ENCODE results near the gene ZSCAN9.

The ZSCAN9 gene

GRCh38 chr6:28220257-28221133, 4.6 kb upstream of the ZSCAN9 start:
- peaks cover 8 to 12% of the 10 kb centered on the region in 2 donors for H3K4me1 ChIP-seq (ENCODE audit: control insufficient read depth in 1 of 2, insufficient read depth in 2 of 2, low read length in 2 of 2)
- H3K9me3 ChIP-seq (ENCODE audit: control insufficient read depth in 1 of 2, low read length in 2 of 2), result no peaks in the 10 kb centered on the region
- no peak overlapping the region for H3K9ac ChIP-seq (ENCODE audit: low read depth in 1 of 2, low read length in 2 of 2)
- no peak overlapping the region for H3K4me3 ChIP-seq (ENCODE audit: low read depth in 1 of 2, low read length in 2 of 2)
- no peaks in the 10 kb centered on the region for H3K36me3 ChIP-seq (ENCODE audit: control insufficient read depth in 1 of 2, insufficient read depth in 2 of 2, low read length in 2 of 2)
- no peak overlapping the region for H3K27ac ChIP-seq (ENCODE audit: low read depth, low read length)
- peaks cover 9 to 19% of the 10 kb centered on the region in 2 donors for H3K27me3 ChIP-seq (ENCODE audit: control insufficient read depth in 1 of 2, insufficient read depth in 2 of 2, low read length in 2 of 2)

- H3K36me3 ChIP-seq (ENCODE audit: control insufficient read depth in 1 of 2, insufficient read depth in 2 of 2, low read length in 2 of 2), result peaks cover 12 to 24% of the 10 kb centered on the region in 2 donors
- no peaks in the 10 kb centered on the region for H3K9me3 ChIP-seq (ENCODE audit: control insufficient read depth in 1 of 2, low read length in 2 of 2)
- no peak overlapping the region for H3K27ac ChIP-seq (ENCODE audit: low read depth, low read length)
- peak overlapping the region; percentile 85 to 87 for H3K9ac ChIP-seq (ENCODE audit: low read depth in 1 of 2, low read length in 2 of 2)
- peaks cover 13 to 14% of the 10 kb centered on the region in 2 donors for H3K4me1 ChIP-seq (ENCODE audit: control insufficient read depth in 1 of 2, insufficient read depth in 2 of 2, low read length in 2 of 2)
- H3K4me3 ChIP-seq (ENCODE audit: low read depth in 1 of 2, low read length in 2 of 2), result peak overlapping the region; percentile 95 to 98
- H3K27me3 ChIP-seq (ENCODE audit: control insufficient read depth in 1 of 2, insufficient read depth in 2 of 2, low read length in 2 of 2), result peaks cover 9 to 19% of the 10 kb centered on the region in 2 donors
Observed at GRCh38 chr6:28224131-28225055, 682 bp upstream of the ZSCAN9 start.

GRCh38 chr6:28226460-28226859, 1.4 kb downstream of the ZSCAN9 start:
- H3K4me3 ChIP-seq (ENCODE audit: low read depth in 1 of 2, low read length in 2 of 2), result peak overlapping the region in 1 of 2 donors; percentile 98

GRCh38 chr6:28232785-28233184, 7.7 kb downstream of the ZSCAN9 start:
- Histone ChIP-seq H3K27ac (ENCODE audit: low read depth, low read length) (no peak overlapping the region), H3K4me1 (ENCODE audit: control insufficient read depth in 1 of 2, insufficient read depth in 2 of 2, low read length in 2 of 2) (no peaks in the 10 kb centered on the region), H3K36me3 (ENCODE audit: control insufficient read depth in 1 of 2, insufficient read depth in 2 of 2, low read length in 2 of 2) (peaks cover 16 to 44% of the 10 kb centered on the region in 2 donors), H3K9me3 (ENCODE audit: control insufficient read depth in 1 of 2, low read length in 2 of 2) (no peaks in the 10 kb centered on the region), H3K27me3 (ENCODE audit: control insufficient read depth in 1 of 2, insufficient read depth in 2 of 2, low read length in 2 of 2) (no peaks in the 10 kb centered on the region), H3K9ac (ENCODE audit: low read depth in 1 of 2, low read length in 2 of 2) (no peak overlapping the region), H3K4me3 (ENCODE audit: low read depth in 1 of 2, low read length in 2 of 2) (no peak overlapping the region)

More at GRCh38 chr6:28226460-28226859, 1.4 kb downstream of the ZSCAN9 start:
- H3K36me3 ChIP-seq (ENCODE audit: control insufficient read depth in 1 of 2, insufficient read depth in 2 of 2, low read length in 2 of 2), result peaks cover 12 to 32% of the 10 kb centered on the region in 2 donors
- H3K9me3 ChIP-seq (ENCODE audit: control insufficient read depth in 1 of 2, low read length in 2 of 2), result no peaks in the 10 kb centered on the region
- H3K4me1 ChIP-seq (ENCODE audit: control insufficient read depth in 1 of 2, insufficient read depth in 2 of 2, low read length in 2 of 2), result peaks cover 13% of the 10 kb centered on the region in 2 donors
- H3K9ac ChIP-seq (ENCODE audit: low read depth in 1 of 2, low read length in 2 of 2), result no peak overlapping the region
- H3K27ac ChIP-seq (ENCODE audit: low read depth, low read length), result no peak overlapping the region
- peaks cover 4 to 7% of the 10 kb centered on the region in 2 donors for H3K27me3 ChIP-seq (ENCODE audit: control insufficient read depth in 1 of 2, insufficient read depth in 2 of 2, low read length in 2 of 2)

GRCh38 chr6:28235912-28236452, 10.9 kb downstream of the ZSCAN9 start:
- H3K27me3 ChIP-seq (ENCODE audit: control insufficient read depth in 1 of 2, insufficient read depth in 2 of 2, low read length in 2 of 2), result no peaks in the 10 kb centered on the region
- no peak overlapping the region for H3K4me3 ChIP-seq (ENCODE audit: low read depth in 1 of 2, low read length in 2 of 2)
- H3K4me1 ChIP-seq (ENCODE audit: control insufficient read depth in 1 of 2, insufficient read depth in 2 of 2, low read length in 2 of 2), result no peaks in the 10 kb centered on the region
- no peaks in the 10 kb centered on the region for H3K9me3 ChIP-seq (ENCODE audit: control insufficient read depth in 1 of 2, low read length in 2 of 2)
- H3K27ac ChIP-seq (ENCODE audit: low read depth, low read length), result no peak overlapping the region
- no peak overlapping the region for H3K9ac ChIP-seq (ENCODE audit: low read depth in 1 of 2, low read length in 2 of 2)
- peaks cover 4 to 19% of the 10 kb centered on the region in 2 donors for H3K36me3 ChIP-seq (ENCODE audit: control insufficient read depth in 1 of 2, insufficient read depth in 2 of 2, low read length in 2 of 2)

GRCh38 chr6:28239636-28240035, 14.6 kb downstream of the ZSCAN9 start:
- no peaks in the 10 kb centered on the region for H3K9me3 ChIP-seq (ENCODE audit: control insufficient read depth in 1 of 2, low read length in 2 of 2)
- no peak overlapping the region for H3K27ac ChIP-seq (ENCODE audit: low read depth, low read length)
- no peak overlapping the region for H3K9ac ChIP-seq (ENCODE audit: low read depth in 1 of 2, low read length in 2 of 2)
- no peaks in the 10 kb centered on the region for H3K27me3 ChIP-seq (ENCODE audit: control insufficient read depth in 1 of 2, insufficient read depth in 2 of 2, low read length in 2 of 2)
- no peaks in the 10 kb centered on the region for H3K4me1 ChIP-seq (ENCODE audit: control insufficient read depth in 1 of 2, insufficient read depth in 2 of 2, low read length in 2 of 2)
- H3K36me3 ChIP-seq (ENCODE audit: control insufficient read depth in 1 of 2, insufficient read depth in 2 of 2, low read length in 2 of 2), result peaks cover 0 to 4% of the 10 kb centered on the region in 2 donors
- no peak overlapping the region for H3K4me3 ChIP-seq (ENCODE audit: low read depth in 1 of 2, low read length in 2 of 2)

- Histone ChIP-seq H3K9me3 (ENCODE audit: control insufficient read depth in 1 of 2, low read length in 2 of 2) (no peaks in the 10 kb centered on the region), H3K27me3 (ENCODE audit: control insufficient read depth in 1 of 2, insufficient read depth in 2 of 2, low read length in 2 of 2) (no peaks in the 10 kb centered on the region), H3K27ac (ENCODE audit: low read depth, low read length) (no peak overlapping the region), H3K4me3 (ENCODE audit: low read depth in 1 of 2, low read length in 2 of 2) (no peak overlapping the region), H3K9ac (ENCODE audit: low read depth in 1 of 2, low read length in 2 of 2) (no peak overlapping the region), H3K36me3 (ENCODE audit: control insufficient read depth in 1 of 2, insufficient read depth in 2 of 2, low read length in 2 of 2) (peaks cover 8 to 12% of the 10 kb centered on the region in 2 donors), H3K4me1 (ENCODE audit: control insufficient read depth in 1 of 2, insufficient read depth in 2 of 2, low read length in 2 of 2) (no peaks in the 10 kb centered on the region)
Observed at GRCh38 chr6:28240471-28240870, 15.4 kb downstream of the ZSCAN9 start.

GRCh38 chr6:28243946-28244345, 18.9 kb downstream of the ZSCAN9 start:
- no peaks in the 10 kb centered on the region for H3K27me3 ChIP-seq (ENCODE audit: control insufficient read depth in 1 of 2, insufficient read depth in 2 of 2, low read length in 2 of 2)
- H3K9me3 ChIP-seq (ENCODE audit: control insufficient read depth in 1 of 2, low read length in 2 of 2), result no peaks in the 10 kb centered on the region
- peaks cover 13 to 36% of the 10 kb centered on the region in 2 donors for H3K36me3 ChIP-seq (ENCODE audit: control insufficient read depth in 1 of 2, insufficient read depth in 2 of 2, low read length in 2 of 2)
- H3K27ac ChIP-seq (ENCODE audit: low read depth, low read length), result no peak overlapping the region
- no peak overlapping the region for H3K4me3 ChIP-seq (ENCODE audit: low read depth in 1 of 2, low read length in 2 of 2)
- H3K9ac ChIP-seq (ENCODE audit: low read depth in 1 of 2, low read length in 2 of 2), result no peak overlapping the region
- H3K4me1 ChIP-seq (ENCODE audit: control insufficient read depth in 1 of 2, insufficient read depth in 2 of 2, low read length in 2 of 2), result no peaks in the 10 kb centered on the region

- Histone ChIP-seq H3K4me3 (ENCODE audit: low read depth in 1 of 2, low read length in 2 of 2) (no peak overlapping the region), H3K9me3 (ENCODE audit: control insufficient read depth in 1 of 2, low read length in 2 of 2) (no peaks in the 10 kb centered on the region), H3K27ac (ENCODE audit: low read depth, low read length) (no peak overlapping the region), H3K4me1 (ENCODE audit: control insufficient read depth in 1 of 2, insufficient read depth in 2 of 2, low read length in 2 of 2) (peaks cover 0 to 2% of the 10 kb centered on the region in 2 donors), H3K36me3 (ENCODE audit: control insufficient read depth in 1 of 2, insufficient read depth in 2 of 2, low read length in 2 of 2) (peaks cover 13 to 38% of the 10 kb centered on the region in 2 donors), H3K27me3 (ENCODE audit: control insufficient read depth in 1 of 2, insufficient read depth in 2 of 2, low read length in 2 of 2) (no peaks in the 10 kb centered on the region), H3K9ac (ENCODE audit: low read depth in 1 of 2, low read length in 2 of 2) (no peak overlapping the region)
Observed at GRCh38 chr6:28245206-28245941, 20.3 kb downstream of the ZSCAN9 start.

Data from duodenal mucosa (tissue), 2 donors.